Cerebellar cortex (tissue), 1 donor: ENCODE results near the gene KRT86.
"Not testable (repeated sequence)": the region's sequence is repeated elsewhere in the genome, so short reads cannot be mapped to it uniquely, and the experiment has no call there.

ENCODE experiments used
- DNase-seq: peaks from one replicate; pipeline ENCODE4 v3.0.0-alpha.2; 2015; ENCODE audit warnings: low spot score

KRT86 gene

DNA sequence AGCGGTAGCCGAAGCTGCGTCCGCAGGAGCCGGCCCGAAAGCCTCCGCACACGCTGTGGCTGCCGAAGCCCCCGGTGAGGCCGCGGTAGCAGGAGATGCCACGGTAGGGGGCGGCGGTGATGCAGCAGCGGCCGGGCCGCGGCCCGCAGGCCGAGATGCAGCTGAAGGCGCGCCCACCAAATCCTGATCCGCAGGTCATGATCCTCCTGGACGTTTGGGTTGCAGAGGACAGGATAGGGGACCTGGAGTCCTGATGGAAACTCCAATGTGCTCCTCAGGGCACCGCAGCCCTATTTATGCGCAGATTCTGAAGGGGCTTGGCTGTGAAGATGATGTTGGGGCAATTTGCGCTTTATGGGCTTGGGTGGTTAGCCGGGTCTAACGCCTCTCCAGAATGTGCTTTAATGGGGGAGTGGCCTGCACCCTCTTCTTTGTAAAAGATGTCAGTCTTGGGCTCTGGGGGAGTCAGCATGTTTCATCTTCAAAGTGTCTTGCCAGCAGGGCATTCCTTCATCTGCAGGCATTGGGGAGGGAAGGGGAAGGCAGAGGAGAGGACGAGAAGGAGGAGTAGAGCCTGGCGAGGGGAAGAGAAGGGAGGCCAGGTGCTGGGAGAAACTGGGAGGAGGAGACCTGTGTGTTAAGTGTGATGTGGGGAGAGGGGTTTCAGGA lies 17.0 kb downstream of the KRT86 start, which contains the start of gene KRT81:
Gene KRT81 (minus strand): TSS at position 268 of the 669 bp plus-strand sequence. CDS start 69 bp downstream, at position 199.
- DNase-seq = no peak

DNA sequence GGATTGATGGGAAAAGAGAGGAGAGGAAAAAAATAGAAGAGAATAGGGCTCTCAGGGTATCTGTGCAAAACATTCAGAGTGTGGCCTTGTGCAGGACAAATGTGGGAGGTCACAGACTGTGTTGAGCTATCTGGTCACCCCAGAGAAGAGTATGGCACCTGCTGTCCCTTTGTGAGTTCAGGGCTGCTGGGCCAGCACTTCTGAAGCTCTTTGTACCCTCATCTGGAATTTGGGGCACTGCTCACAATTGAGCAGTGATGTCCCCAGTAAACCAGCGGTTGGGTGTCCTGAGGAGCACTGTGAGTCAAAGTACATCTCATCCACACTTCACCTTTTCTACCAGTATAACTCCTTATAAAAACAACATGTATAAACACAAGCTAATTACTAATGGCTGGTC lies 19.5 kb downstream of the KRT86 start:
- no peak for DNase-seq

DNA sequence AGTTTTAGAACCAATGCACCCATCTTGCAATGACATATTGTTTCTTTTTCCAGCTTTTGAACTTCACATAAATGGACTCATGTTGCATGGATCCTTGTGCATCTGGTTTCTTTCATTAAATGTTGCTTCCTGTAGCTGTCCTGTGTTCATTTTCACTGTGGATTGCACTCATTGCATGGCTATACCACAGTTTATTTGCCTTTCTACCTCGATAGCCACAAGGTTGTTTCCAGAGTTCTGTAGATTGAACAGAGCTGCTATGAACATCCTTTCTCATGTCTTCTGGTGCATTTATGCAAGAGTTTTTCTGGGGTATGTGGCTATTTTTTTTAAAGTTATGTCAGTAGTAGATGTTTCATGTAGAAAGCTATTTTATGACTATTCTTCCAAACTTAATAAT lies 20.4 kb downstream of the KRT86 start:
- DNase-seq = no peak

DNA sequence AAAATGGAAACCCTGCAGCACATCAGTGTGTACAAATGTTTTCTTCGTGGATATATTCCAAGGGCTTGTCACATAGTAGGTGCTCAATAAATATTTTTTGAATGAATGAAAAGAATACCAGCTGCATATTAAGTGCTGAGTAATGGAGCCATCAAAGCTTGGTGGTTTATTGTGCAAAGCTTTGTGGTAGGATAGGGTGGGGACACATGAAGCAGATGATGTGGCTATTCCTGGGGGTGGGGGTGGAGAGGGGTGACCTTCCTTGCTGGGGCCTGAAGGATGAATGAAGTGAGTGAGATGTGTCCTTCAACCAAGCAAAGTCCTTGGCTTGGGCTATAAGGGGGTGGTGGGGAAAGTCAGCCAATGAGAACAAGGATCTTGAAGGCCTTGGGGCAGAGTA lies 21.2 kb downstream of the KRT86 start:
- no peak for DNase-seq

DNA sequence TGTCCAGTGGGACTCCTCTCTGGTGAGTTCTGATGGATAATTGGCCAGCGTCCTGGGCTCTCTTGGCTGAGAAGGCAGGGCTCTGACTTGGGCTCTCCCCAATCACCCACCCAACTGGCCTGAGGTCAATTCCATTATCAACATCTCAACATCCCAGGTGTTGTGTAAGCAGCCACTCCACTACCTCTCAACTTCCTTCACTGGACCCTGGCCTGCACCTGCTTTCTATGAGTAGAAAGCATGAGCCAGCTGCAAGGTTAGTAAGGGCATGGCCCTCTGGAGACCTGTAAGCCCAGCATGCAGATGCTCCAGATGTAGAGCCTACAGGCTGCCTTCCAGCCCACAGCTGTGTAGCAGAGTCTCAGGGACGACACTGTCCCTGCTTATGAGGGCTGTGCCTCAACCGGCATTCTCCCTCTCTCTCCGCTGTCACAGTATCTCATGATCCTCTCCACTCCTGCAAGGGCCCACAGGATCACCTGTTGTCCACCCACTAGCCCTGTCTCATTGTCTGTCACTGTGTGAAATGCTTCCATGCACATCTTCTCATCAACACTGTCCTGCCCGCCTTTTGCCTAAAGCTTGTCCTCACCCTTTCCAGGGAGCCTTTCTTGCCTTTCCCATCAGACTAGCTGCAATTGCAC lies 22.2 kb downstream of the KRT86 start:
- DNase-seq = no peak

DNA sequence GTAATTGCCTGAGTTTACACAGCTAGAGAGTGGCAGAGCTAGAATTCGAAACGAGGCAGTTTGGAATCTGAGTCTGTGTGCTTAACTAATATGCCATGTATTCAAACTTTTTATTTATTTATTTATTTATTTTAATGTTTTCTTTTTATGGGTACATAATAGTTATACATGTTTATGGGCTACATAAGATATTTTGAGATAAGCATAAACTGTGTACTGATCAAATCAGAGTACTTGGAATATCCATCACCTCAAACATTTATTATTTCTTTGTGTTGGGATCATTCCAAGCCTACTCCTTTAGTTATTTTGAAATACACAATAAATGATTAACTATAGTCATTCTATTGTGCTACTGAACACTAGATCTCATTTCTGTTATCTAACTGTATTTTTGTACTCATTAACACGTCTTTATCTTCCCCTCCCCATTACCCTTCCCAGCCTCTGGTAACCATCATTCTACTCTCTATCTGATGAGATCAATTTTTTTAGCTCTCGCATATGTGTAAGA lies 24.3 kb downstream of the KRT86 start:
- no peak for DNase-seq

DNA sequence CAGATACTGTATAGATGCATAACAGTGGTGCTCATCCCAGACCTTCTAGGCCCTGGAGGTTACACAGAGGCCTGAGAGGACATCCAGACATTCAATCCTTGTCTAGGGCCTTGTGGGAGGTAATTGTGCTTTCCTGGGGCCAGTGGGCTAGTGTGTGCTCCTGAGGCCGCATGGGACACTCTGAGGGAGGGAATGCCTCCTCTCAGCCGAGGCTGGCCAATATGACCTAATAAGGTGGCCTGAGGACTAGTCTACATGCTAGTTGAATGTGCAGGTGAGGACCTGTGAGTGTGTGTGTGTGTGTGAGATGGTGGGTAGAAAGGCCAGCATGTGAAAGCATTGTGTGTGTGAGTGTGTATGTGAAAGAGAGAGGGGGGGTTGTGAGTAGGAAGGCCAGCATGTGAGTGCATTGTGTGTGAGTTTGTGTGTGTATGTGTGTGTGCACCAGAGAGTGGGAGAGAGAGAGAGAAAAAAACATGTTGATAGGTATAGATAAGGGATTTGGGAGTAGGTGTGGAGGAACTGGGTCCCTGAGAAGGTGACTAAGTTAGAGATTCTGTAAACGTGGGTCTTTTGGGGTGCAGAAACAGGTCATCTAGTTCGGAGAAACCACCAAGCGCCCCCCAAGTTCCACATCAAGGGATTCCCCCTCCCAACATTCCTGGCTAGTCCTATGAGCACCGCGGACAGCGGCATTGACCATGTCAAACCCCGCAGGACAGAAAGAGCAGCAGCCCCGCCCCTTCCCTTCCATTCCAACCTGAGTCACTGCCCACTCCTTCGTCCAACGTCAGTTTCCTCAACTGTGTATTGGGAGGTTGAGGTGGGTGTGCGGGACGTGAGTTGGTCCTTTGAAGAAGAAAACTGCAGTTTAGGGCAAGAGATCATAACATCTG lies 26.6 kb downstream of the KRT86 start:
- no peak for DNase-seq

DNA sequence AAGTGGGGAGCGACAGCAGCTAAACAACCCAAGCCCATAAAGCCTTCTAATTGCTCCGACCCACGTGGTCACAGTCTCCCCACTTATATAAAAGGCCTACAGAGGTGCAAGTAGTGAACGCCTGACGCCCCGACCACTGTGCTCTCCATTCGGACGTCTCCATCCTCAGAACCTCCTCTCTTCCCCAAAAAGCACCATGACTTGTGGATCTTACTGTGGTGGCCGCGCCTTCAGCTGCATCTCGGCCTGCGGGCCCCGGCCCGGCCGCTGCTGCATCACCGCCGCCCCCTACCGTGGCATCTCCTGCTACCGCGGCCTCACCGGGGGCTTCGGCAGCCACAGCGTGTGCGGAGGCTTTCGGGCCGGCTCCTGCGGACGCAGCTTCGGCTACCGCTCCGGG lies 27.3 kb downstream of the KRT86 start:
- not testable (repeated sequence) for DNase-seq

DNA sequence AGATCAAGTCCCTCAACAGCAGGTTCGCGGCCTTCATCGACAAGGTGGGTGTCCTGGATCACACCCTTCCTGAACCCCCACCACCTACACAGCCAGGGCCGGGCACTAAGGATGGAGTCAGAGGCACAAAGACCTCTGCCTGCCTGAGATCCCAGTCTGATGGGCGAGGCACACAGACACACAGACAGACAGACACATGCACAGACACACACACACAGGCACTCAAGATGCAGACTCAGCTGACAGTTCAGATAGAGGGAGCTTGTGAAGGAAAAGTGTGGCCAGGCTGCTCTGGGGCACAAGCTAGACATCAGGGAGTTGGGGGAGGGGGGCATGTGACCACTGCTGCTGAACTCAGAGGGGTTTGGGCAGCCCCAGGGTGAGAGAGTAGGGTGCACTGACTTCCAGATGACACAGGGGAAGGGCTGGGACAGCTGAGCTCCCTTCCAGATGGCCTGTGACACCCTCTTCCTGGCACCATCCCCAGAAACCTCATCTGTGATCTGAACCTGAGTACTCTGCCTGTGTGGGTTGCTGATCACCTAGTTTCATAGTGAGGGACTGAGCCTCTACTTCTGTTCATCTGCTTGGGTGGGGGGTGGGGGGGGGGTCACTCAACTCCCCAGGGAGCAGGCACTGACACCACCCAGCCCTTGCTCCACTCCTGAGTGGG lies 27.9 kb downstream of the KRT86 start:
- not testable (repeated sequence) for DNase-seq

DNA sequence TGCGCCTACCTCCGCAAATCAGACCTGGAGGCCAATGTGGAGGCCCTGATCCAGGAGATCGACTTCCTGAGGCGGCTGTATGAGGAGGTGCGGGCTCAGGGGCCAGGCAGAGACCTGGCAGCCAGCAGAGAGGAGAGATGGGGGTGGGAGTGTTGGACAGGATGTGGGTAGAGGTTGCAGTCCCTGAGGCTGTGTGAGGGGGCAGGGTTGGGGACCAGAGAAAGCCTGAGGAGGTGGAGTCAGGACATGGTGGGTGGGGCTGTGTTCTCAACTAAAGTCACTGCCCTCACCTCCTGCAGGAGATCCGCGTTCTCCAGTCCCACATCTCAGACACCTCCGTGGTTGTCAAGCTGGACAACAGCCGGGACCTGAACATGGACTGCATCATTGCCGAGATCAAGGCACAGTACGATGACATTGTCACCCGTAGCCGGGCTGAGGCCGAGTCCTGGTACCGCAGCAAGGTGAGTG lies 30.5 kb downstream of the KRT86 start:
- DNase-seq = not testable (repeated sequence)

DNA sequence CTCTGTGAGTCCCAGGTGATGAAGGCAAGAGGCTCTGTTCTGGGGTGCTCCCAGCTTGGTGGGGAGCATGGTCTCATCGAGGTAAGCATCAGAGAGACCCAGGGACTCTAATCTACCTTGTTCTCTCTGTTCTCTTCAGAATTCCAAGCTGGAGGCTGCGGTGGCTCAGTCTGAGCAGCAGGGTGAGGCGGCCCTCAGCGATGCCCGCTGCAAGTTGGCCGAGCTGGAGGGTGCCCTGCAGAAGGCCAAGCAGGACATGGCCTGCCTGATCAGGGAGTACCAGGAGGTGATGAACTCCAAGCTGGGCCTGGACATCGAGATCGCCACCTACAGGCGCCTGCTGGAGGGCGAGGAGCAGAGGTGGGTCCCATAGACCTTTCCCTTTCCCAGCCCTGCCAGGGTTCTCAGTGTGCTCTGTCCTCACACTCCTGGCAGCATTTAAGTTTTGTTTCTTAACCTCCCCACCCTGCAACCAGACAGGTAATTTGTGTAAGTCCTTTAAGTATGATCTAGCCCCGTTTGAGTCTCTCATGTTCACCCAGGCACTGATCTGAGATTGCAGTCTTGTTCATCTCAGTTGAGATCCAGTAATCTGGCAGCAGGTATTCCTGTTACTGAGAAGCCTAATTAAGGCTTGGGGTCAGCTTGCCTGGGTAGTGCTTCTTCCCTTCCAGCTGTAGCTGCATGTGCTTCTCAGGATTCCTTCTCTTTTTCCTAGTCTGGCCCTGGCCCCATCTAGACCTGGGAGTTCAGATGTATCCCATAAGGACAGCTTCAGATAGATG lies 31.7 kb downstream of the KRT86 start:
- no peak for DNase-seq

DNA sequence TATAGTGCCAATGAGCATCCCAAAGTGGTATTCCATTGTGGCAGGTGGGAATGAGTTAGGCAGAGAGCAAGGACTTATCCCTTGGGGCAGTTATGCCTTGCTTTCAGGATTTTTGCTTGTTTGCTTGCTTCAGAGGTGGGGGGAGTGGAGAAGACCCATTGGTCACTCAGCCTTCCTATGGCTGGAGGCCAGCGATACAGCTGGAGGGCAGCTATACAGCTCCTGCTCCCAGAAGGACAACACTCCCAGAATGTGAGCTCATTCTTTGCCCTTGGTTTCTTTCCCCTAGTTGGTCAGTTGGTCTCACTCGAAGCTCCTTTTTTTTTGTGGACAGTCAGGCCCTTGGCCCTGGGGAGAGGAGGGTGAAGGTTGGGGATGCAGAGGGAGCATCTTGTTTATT lies 32.3 kb downstream of the KRT86 start:
- no peak for DNase-seq

DNA sequence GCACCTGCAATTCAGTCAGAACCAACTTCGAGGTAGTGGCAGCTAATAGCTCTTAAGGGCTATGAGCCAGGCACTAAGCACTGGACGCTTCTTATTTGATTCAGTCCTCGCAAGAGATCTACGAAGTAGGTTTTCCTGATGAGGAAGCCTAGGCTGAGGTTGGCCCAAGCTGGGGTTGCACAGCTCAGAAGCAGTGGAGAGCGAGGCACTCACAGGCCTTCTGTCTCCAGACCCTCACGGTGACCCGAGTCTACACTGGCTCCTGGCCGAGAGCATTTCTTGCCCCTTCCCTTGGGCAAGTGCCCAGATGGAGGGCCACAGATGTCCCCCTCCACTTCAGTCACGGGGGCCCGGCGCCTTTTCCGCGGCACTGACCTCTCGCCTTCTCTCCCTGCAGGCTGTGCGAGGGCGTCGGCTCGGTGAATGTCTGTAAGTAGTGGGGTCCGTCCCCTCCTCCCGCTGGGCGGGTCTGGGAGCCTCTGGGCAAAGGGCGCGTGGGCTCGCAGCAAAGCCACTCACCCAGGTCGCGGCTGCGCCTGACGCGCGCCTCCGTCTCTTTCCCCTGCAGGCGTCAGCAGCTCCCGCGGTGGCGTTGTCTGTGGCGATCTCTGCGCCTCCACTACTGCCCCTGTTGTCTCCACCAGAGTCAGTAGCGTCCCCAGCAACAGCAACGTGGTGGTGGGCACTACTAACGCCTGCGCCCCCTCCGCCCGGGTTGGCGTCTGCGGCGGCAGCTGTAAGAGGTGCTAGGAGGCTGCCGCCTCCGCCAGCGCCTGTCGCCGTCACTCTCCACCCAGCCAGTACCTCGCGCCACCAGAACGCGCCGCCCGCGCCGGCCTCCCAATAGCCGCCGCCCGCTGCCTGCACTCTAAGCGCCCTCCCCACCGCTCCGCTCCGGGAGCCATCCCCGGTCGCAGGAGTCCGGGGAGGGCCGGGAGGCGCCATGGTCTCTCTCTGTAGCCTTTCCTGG lies 33.7 kb downstream of the KRT86 start:
- peak; percentile 62 for DNase-seq

DNA sequence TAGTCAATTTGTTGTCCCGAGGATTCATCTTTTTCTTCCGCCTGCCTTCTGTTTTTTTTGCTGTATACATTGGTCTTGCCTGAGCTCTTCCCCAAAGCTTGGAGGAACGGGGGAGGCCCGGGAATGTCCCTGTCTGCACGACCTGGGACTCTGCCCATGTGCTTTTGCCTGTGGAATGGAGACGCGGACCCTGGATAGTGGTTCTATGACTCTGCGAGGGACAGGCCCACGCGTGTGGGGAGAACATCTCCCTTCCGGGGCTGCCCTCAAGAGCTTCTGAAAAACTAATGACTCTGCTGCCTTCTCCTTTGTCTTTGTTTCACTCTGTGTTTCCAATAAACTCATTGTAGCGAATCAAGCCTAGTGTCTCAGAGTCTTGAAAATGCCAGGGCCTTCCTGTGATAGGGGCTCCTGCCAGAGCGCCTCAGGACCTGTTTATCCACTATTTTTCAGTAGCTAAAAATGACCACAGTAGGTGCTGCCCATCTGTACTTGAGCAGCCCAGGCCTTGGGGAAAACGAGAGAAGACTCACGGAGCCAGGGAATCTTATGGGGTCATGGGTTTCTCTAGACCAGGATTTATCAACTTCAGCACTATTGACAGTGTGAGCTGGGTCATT lies 34.5 kb downstream of the KRT86 start:
- DNase-seq = no peak

DNA sequence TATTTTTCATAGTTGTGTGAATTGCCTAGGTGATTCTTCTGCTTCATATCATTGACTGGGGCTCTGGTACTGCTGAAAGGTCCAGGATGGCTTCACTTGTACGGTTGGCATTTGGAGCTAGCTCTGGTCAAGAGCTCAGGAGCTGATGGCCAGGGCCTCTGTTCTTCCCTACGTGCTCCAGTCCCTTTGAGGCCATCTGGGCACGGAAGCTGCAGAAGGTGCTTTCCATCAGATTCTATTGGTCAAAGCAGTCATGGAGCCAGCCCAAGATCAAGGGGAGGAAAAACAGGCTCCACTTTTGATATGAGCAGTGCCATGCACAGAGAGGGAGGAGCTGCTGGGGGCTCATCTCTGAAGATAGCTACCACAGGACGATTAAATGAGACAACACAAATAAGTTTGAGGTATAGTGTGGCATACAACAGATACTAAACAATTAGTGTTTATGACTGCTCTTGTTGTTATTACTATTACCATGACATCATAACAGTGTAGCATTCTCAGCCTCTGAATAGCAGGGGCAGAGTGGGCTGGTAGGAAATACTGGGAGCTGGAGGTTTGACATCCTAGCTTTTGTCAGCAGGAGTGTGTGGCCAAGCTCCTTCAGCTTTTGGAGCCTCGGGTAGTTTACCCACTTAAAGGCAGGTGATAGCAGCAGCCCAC lies 36.3 kb downstream of the KRT86 start:
- DNase-seq = no peak

DNA sequence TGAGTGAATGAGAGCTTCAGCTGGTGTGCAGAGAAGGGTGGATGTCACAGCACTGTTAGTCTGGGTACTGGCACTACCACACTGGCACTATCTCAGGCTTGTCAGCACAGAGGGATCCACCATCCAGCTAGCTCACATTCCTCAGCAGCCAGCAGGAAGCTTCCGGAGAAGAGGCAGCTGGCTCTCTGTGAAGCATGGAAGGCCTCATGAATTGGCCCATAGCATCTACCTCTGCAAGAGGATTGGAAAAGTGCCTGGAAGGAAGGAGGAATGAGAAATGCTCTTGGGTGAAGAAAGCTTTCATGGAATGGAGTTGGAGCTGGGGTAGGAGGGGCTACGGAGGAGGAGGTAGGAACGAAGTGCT lies 36.8 kb downstream of the KRT86 start:
- no peak for DNase-seq

DNA sequence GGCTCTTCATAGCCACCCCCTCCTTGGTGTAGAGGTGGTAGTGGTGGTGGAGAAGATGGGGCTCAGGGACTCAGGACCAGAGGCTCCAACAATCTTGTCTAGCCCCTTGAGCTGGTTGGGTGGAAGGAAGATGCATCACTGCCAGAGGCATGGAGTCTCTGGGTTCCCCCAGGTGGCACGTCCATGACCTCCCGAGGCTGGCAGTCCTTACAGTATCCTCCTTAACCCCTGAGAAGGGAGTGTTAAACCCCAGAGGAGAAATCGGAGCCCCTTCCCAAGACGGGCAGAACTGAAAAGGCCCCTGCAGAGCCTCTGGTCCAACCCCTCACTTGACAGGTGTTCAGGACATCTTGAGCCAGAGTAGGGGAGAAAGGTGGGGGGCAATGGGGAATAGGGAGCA lies 37.6 kb downstream of the KRT86 start:
- DNase-seq = no peak

DNA sequence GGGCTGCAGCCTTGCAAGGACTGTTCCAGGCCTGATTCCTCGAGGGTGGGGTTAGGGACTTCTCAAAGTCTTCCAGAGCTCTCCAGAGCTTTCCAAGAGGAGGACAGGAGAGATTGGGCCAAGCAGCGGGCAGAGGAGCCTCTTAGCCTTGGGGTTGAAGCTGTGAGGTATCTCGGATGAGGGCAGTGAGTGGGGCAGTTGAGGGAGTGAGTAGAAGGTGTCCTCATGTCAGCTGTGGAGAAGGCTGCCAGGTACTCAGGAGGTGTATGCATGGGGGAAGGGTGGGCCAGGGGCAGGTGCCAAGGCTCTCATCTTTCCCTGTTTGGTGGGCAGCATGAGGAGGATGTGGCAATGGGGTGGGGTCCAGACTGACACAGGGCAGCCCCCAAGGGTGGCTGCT lies 39.0 kb downstream of the KRT86 start:
- DNase-seq = no peak

DNA sequence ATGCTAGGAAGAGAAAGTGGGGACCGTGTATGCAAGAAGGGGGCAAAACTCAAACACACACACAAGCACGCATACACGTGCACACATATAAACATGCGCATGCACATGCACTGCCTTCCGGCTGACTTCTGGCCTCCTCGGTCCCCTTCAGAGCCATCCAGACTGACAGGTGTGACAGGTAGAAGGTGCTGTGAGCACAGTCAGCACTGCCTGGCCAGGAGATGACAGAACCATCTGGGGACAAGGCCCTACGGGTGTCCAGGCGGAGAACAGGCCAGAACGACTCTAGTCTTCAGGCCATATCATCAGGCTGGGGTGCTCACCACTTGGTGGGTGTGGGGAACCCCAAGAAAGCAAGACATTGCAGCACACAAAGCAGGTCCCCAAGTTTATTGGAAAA lies 39.5 kb downstream of the KRT86 start:
- no peak for DNase-seq
